ENCODE results near the gene ZNF3.

Gene ZNF3

GRCh38 chr7:100107890-100108289 lies 26.4 kb upstream of the ZNF3 start:
- no peak for DNase-seq

GRCh38 chr7:100107125-100107737 lies 25.7 kb upstream of the ZNF3 start:
- no peak for DNase-seq

GRCh38 chr7:100106633-100107032 lies 25.1 kb upstream of the ZNF3 start:
- no peak for DNase-seq

- no peak for DNase-seq
Observed at GRCh38 chr7:100105534-100105933, 24.0 kb upstream of the ZNF3 start.

GRCh38 chr7:100102950-100103840 lies 21.7 kb upstream of the ZNF3 start:
- DNase-seq, result no peak

- peak; percentile 95 for DNase-seq
Observed at GRCh38 chr7:100101016-100101862, 19.7 kb upstream of the ZNF3 start, which contains the start of the genes AP4M1 and MCM7. TSS of gene AP4M1 (plus strand) at chr7:100101643. CDS start at chr7:100101715, 72 bp downstream. TSS of gene MCM7 (minus strand) at chr7:100101397. CDS start at chr7:100101294, 103 bp downstream.

GRCh38 chr7:100100420-100101015 lies 19.0 kb upstream of the ZNF3 start:
- peak; percentile 77 for DNase-seq

- no peak for DNase-seq
Observed at GRCh38 chr7:100099452-100099851, 17.9 kb upstream of the ZNF3 start.

GRCh38 chr7:100098913-100099312 lies 17.4 kb upstream of the ZNF3 start:
- no peak for DNase-seq

GRCh38 chr7:100095704-100096103 lies 14.2 kb upstream of the ZNF3 start:
- no peak for DNase-seq

- DNase-seq, result no peak
Observed at GRCh38 chr7:100095289-100095688, 13.8 kb upstream of the ZNF3 start.

GRCh38 chr7:100093925-100094486 lies 12.5 kb upstream of the ZNF3 start:
- DNase-seq, result no peak

- no peak for DNase-seq
Observed at GRCh38 chr7:100093498-100093897, 12.0 kb upstream of the ZNF3 start.

- no peak for DNase-seq
Observed at GRCh38 chr7:100093054-100093453, 11.5 kb upstream of the ZNF3 start.

GRCh38 chr7:100091411-100092181 lies 10.1 kb upstream of the ZNF3 start:
- DNase-seq, result no peak

GRCh38 chr7:100090527-100091410 lies 9.2 kb upstream of the ZNF3 start:
- DNase-seq, result no peak

- DNase-seq, result no peak
Observed at GRCh38 chr7:100089458-100090196, 8.1 kb upstream of the ZNF3 start.

- DNase-seq, result peak; percentile 89
Observed at GRCh38 chr7:100088621-100089457, 7.3 kb upstream of the ZNF3 start, which contains the start of gene COPS6. TSS of gene COPS6 (plus strand) at chr7:100088969. CDS start at chr7:100088991, 22 bp downstream.

All from effector CD4-positive, alpha-beta T cell (primary cell).